Measurements from ENCODE around the gene MYO9B.

DNA sequence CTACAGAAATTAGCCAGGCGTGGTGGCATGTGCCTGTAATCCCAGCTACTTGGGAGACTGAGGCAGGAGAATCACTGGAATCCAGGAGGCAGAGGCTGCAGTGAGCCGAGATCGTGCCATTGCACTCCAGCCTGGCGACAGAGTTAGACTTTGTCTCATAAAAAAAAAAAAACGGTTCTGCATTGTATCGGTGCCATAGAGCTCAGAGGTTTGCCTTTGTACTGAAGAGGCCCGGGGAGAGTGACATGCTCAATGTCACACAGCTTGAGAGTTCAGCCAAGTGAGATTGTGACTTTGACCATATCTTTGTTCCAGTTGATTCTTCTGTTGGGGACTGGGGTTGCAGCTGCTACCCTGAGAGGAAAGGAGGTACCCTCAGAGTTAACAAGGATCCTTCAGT is 4.7 kb upstream of the MYO9B start:
- TF ChIP-seq, protein P1, sequence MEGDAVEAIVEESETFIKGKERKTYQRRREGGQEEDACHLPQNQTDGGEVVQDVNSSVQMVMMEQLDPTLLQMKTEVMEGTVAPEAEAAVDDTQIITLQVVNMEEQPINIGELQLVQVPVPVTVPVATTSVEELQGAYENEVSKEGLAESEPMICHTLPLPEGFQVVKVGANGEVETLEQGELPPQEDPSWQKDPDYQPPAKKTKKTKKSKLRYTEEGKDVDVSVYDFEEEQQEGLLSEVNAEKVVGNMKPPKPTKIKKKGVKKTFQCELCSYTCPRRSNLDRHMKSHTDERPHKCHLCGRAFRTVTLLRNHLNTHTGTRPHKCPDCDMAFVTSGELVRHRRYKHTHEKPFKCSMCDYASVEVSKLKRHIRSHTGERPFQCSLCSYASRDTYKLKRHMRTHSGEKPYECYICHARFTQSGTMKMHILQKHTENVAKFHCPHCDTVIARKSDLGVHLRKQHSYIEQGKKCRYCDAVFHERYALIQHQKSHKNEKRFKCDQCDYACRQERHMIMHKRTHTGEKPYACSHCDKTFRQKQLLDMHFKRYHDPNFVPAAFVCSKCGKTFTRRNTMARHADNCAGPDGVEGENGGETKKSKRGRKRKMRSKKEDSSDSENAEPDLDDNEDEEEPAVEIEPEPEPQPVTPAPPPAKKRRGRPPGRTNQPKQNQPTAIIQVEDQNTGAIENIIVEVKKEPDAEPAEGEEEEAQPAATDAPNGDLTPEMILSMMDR (IDR thresholded peaks at IDR 0.05; ENCODE audit: low read depth, low read length, poor library complexity, severe bottlenecking): no peak
- no peak for TF ChIP-seq EZH2phosphoT487 (IDR thresholded peaks at IDR 0.05; ENCODE audit: borderline replicate concordance, low read length)
